IMR-90 (cell line): ENCODE data around the gene PLEKHG7. TPM values are rescaled to one million over a fixed set of nuclear protein-coding genes. Genes with fewer than 3 reads are reported as not detected.

Experiments
- ATAC-seq: fragments of 200-7000 bp; cut with Tn5 transposase; 2 replicates; pipeline ENCODE4 v1.9.1; 2020; ENCODE audit warnings: low read depth, mild to moderate bottlenecking, moderate library complexity
- BruUV-seq: library from RNA; stranded (reverse); fragments of 400-500 nt; replicated peaks from 2 replicates; lab custom pipeline; 2021; lab: Mats Ljungman, UMichigan
- CTCF ChIA-PET: fragments of 300-600 bp; formaldehyde crosslinking; extraction: SDS; loops from one replicate; lab custom pipeline; 2021; ENCODE audit warnings: antibody characterized with exemption; lab: Yijun Ruan, JAX
- POLR2A ChIA-PET: fragments of 300-600 bp; sonication (Branson Sonifier 250); formaldehyde crosslinking; loops from one replicate; lab custom pipeline; 2022; ENCODE audit warnings: antibody characterized with exemption; ENCODE audit not compliant: unreplicated experiment; lab: Charles Lee
- DNase-seq: peaks from one replicate; pipeline ENCODE4 v3.0.0; 2013
- H2AFZ ChIP-seq: replicated peaks from 2 replicates; pipeline ENCODE3; 2013; ENCODE audit warnings: low read length, mild to moderate bottlenecking; ENCODE audit not compliant: poor library complexity
- H2AK5ac ChIP-seq: 2 replicates; pipeline ENCODE4 v1.6.1; 2013; ENCODE audit warnings: low read depth, low read length, inconsistent platforms
- H2AK9ac ChIP-seq: replicated peaks from 2 replicates; pipeline ENCODE3; 2013; ENCODE audit warnings: mild to moderate bottlenecking, low read depth, low read length, moderate library complexity; ENCODE audit not compliant: poor library complexity
- H2BK120ac ChIP-seq: 2 replicates; pipeline ENCODE4 v1.6.1; 2013; ENCODE audit warnings: low read depth, low read length, inconsistent platforms
- H2BK15ac ChIP-seq: 3 replicates; pipeline ENCODE4 v1.6.1; 2013; ENCODE audit warnings: low read depth, low read length, inconsistent platforms
- H2BK20ac ChIP-seq: 2 replicates; pipeline ENCODE4 v1.6.1; 2013; ENCODE audit warnings: low read depth, mild to moderate bottlenecking, inconsistent platforms, low read length, moderate library complexity
- H2BK5ac ChIP-seq: 2 replicates; pipeline ENCODE4 v1.6.1; 2013; ENCODE audit warnings: mild to moderate bottlenecking, low read depth, low read length, inconsistent platforms; ENCODE audit not compliant: poor library complexity, severe bottlenecking
- H3K14ac ChIP-seq: replicated peaks from 2 replicates; pipeline ENCODE4 v1.6.1; 2013; ENCODE audit warnings: low read depth, low read length, inconsistent platforms
- H3K18ac ChIP-seq: 2 replicates; pipeline ENCODE4 v1.6.1; 2013; ENCODE audit warnings: low read depth, low read length, control low read depth
- H3K23ac ChIP-seq: 2 replicates; pipeline ENCODE4 v1.6.1; 2013; ENCODE audit warnings: low read depth, low read length, inconsistent platforms
- H3K27ac ChIP-seq: 2 replicates; pipeline ENCODE4 v1.5.1; 2013; ENCODE audit warnings: mild to moderate bottlenecking, control low read depth, low read length; ENCODE audit not compliant: insufficient read depth
- H3K27me3 ChIP-seq: 2 replicates; pipeline ENCODE4 v1.6.1; 2013; ENCODE audit warnings: low read length; ENCODE audit not compliant: control insufficient read depth, insufficient read depth
- H3K36me3 ChIP-seq: 2 replicates; pipeline ENCODE4 v1.6.1; 2013; ENCODE audit warnings: low read length, mixed read lengths; ENCODE audit not compliant: control insufficient read depth, insufficient read depth
- H3K4ac ChIP-seq: 2 replicates; pipeline ENCODE4 v1.6.1; 2013; ENCODE audit warnings: low read depth, low read length, inconsistent platforms
- H3K4me1 ChIP-seq: 2 replicates; pipeline ENCODE4 v1.6.1; 2013; ENCODE audit warnings: low read length, mixed read lengths; ENCODE audit not compliant: control insufficient read depth, insufficient read depth
- H3K4me2 ChIP-seq: 2 replicates; pipeline ENCODE4 v1.6.1; 2013; ENCODE audit warnings: low read depth, mild to moderate bottlenecking, control low read depth, low read length, moderate library complexity
- H3K4me3 ChIP-seq: 2 replicates; pipeline ENCODE4 v1.5.1; 2013; ENCODE audit warnings: low read depth, mild to moderate bottlenecking, control low read depth, low read length, moderate library complexity; ENCODE audit not compliant: insufficient read depth
- H3K56ac ChIP-seq: 2 replicates; pipeline ENCODE4 v1.6.1; 2013; ENCODE audit warnings: low read length, inconsistent platforms; ENCODE audit not compliant: insufficient read depth; ENCODE audit errors: extremely low read depth
- H3K79me1 ChIP-seq, 2 experiments: 2 replicates each; pipeline ENCODE4 v1.6.1; 2013; ENCODE audit warnings: low read length in 2 of 2, inconsistent platforms in 1 of 2, low read depth in 1 of 2
- H3K9ac ChIP-seq: 2 replicates; pipeline ENCODE4 v1.6.1; 2013; ENCODE audit warnings: low read depth, low read length, control low read depth
- H3K9me1 ChIP-seq: 2 replicates; pipeline ENCODE4 v1.6.1; 2013; ENCODE audit warnings: low read length, inconsistent platforms; ENCODE audit not compliant: insufficient read depth
- H3K9me3 ChIP-seq: 2 replicates; pipeline ENCODE4 v1.6.1; 2013; ENCODE audit warnings: low read length; ENCODE audit not compliant: control insufficient read depth, insufficient read depth
- H4K20me1 ChIP-seq: 2 replicates; pipeline ENCODE4 v1.6.1; 2013; ENCODE audit warnings: low read length, inconsistent platforms; ENCODE audit not compliant: insufficient read depth
- H4K5ac ChIP-seq: 2 replicates; pipeline ENCODE4 v1.6.1; 2013; ENCODE audit warnings: mild to moderate bottlenecking, low read depth, low read length, control low read depth
- H4K8ac ChIP-seq, 2 experiments: 2 replicates each; pipeline ENCODE4 v1.6.1; 2013; ENCODE audit warnings: low read depth in 2 of 2, low read length in 2 of 2, control low read depth in 1 of 2, inconsistent platforms in 1 of 2
- H4K91ac ChIP-seq: 2 replicates; pipeline ENCODE4 v1.6.1; 2013; ENCODE audit warnings: low read depth, low read length, inconsistent platforms; ENCODE audit not compliant: insufficient read depth
- BHLHE40 ChIP-seq: fragments of 150-350 bp; IDR thresholded peaks from 2 replicates; pipeline ENCODE4 v1.6.1; 2016; ENCODE audit warnings: mild to moderate bottlenecking, low read depth, low read length
- CEBPB ChIP-seq: IDR thresholded peaks from 2 replicates; pipeline ENCODE4 v1.6.1; 2012; ENCODE audit warnings: low read depth, low read length, improper control_type of control experiment
- FOS ChIP-seq: fragments of 150-350 bp; IDR thresholded peaks from 2 replicates; pipeline ENCODE4 v1.6.1; 2016; ENCODE audit warnings: low read depth, low read length
- MAFK ChIP-seq: IDR thresholded peaks from 2 replicates; pipeline ENCODE4 v1.6.1; 2012; ENCODE audit warnings: low read depth, low read length, improper control_type of control experiment
- POLR2A ChIP-seq: IDR thresholded peaks from 2 replicates; pipeline ENCODE4 v1.6.1; 2012; ENCODE audit warnings: mild to moderate bottlenecking, low read depth, low read length
- RAD21 ChIP-seq: IDR thresholded peaks from 2 replicates; pipeline ENCODE4 v1.6.1; 2012; ENCODE audit warnings: low read length, improper control_type of control experiment
- RCOR1 ChIP-seq: IDR thresholded peaks from 2 replicates; pipeline ENCODE4 v1.6.1; 2012; ENCODE audit warnings: mild to moderate bottlenecking, low read length, improper control_type of control experiment; ENCODE audit not compliant: insufficient replicate concordance
- RFX5 ChIP-seq: IDR thresholded peaks from 2 replicates; pipeline ENCODE4 v1.8.0; 2012; ENCODE audit warnings: low read depth, mild to moderate bottlenecking, low read length, moderate library complexity
- SMC3 ChIP-seq: fragments of 150-350 bp; IDR thresholded peaks from 2 replicates; pipeline ENCODE4 v1.6.1; 2016; ENCODE audit warnings: low read depth, mild to moderate bottlenecking, antibody characterized with exemption, low read length, moderate library complexity
- WGBS, 2 experiments: methylation state at CpG; one replicate each; pipeline versions ENCODE4 v1.1.5 to v1.1.7; 2013; ENCODE audit warnings: missing lambda C conversion rate in 2 of 2; ENCODE audit not compliant: insufficient read length in 1 of 2; ENCODE audit errors: extremely low coverage in 2 of 2; 5-methylcytosine and 5-hydroxymethylcytosine counted together
- dilution Hi-C: fragments of 300-500 bp; cut with HindIII; formaldehyde crosslinking; loops from one replicate; pipeline ENCODE4 v1.14.3; 2018; ENCODE audit warnings: low sequenced_read_pairs; ENCODE audit not compliant: unreplicated experiment
- in situ Hi-C: fragments of 300-500 bp; cut with MboI; formaldehyde crosslinking; loops from 3 replicates; pipeline ENCODE4 v1.14.3; 2019; ENCODE audit warnings: low sequenced_read_pairs, inconsistent platforms, mixed read lengths
- intact Hi-C: fragments of 100-400 bp; cut with micrococcal nuclease; formaldehyde crosslinking; loops from 2 replicates; pipeline ENCODE4 v1.10.0; 2022
- polyA plus RNA-seq, 3 experiments: library from polyadenylated mRNA; depleted of rRNA; stranded (reverse); fragments of >200 nt; gene quantifications; 2 replicates each; pipeline ENCODE4 v1.2.3, GENCODE V29; 2012; ENCODE audit warnings: low replicate concordance in 1 of 3
- total RNA-seq: library from RNA; depleted of rRNA; stranded (reverse); fragments of >200 nt; gene quantifications from 2 replicates; pipeline ENCODE4 v1.2.3, GENCODE V29; 2012
- TF ChIP-seq, protein P1 (sequence below): fragments of 150-350 bp; IDR thresholded peaks from 2 replicates; pipeline ENCODE4 v1.6.1; 2017; ENCODE audit warnings: mild to moderate bottlenecking, antibody characterized with exemption, low read length, low read depth

The PLEKHG7 gene
- total and polyA plus RNA-seq, 2 of the 4 experiments (the other 2 are of a cell fraction): not detected

DNA sequence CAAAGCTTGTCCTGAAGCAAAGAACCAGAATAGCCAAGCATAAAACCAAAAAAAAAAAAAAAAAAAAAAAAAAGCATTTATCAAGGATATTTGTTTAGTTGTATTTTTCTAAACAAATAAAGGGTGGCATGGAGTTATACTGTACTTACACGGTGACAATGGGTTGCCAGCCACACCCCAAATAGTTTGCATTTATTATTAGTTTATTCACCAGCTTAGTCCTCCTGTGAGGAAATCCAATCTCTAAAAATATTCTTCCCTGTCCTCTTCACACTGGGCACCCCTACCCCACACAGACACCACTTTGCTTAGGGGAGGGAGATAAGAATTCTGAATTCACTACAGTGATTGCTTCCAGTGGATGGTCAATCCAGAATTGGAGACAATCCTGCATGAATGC lies 18.9 kb downstream of the PLEKHG7 start:
- in situ Hi-C loops (no loop called here), dilution Hi-C loops (no loop called here), intact Hi-C loops (no loop called here)
- BruUV-seq: no TSS peak
- Histone ChIP-seq H2AK5ac (no peak overlapping the region), H3K36me3 (no peaks in the 10 kb centered on the region), H3K9ac (no peak overlapping the region), H2BK120ac (no peak overlapping the region), H2BK20ac (no peak overlapping the region), H3K4ac (no peak overlapping the region), H4K5ac (no peak overlapping the region), H3K4me2 (no peak overlapping the region), H3K56ac (no peak overlapping the region), H2BK15ac (no peak overlapping the region), H4K91ac (no peak overlapping the region), H3K4me1 (peaks cover 5% of the 10 kb centered on the region), H3K27me3 (no peaks in the 10 kb centered on the region), H3K27ac (no peak overlapping the region), H3K4me3 (no peak overlapping the region), H4K20me1 (no peaks in the 10 kb centered on the region), H3K9me3 (peaks cover 2% of the 10 kb centered on the region), H3K9me1 (peaks cover 3% of the 10 kb centered on the region), H3K23ac (no peak overlapping the region), H2BK5ac (no peak overlapping the region), H2AFZ (no peak overlapping the region), H2AK9ac (no peak overlapping the region), H3K79me1 (no peaks in the 10 kb centered on the region), H4K8ac (no peak overlapping the region), H3K14ac (no peak overlapping the region), H3K18ac (no peak overlapping the region)
- CTCF ChIA-PET: interaction anchor here (0.6 kb wide), 1 partner anchor 9 kb away, joined by 3 read pairs; no protein-coding TSS in a partner anchor
- ATAC-seq (no peak), DNase-seq (no peak)
- WGBS, 2 experiments: no CpG with 5 or more reads among the region's 1 CpG
- TF ChIP-seq RFX5 (no peak), SMC3 (no peak), RAD21 (no peak), RCOR1 (no peak), CEBPB (no peak), FOS (no peak), POLR2A (no peak), BHLHE40 (no peak), MAFK (no peak)
- TF ChIP-seq, protein P1, sequence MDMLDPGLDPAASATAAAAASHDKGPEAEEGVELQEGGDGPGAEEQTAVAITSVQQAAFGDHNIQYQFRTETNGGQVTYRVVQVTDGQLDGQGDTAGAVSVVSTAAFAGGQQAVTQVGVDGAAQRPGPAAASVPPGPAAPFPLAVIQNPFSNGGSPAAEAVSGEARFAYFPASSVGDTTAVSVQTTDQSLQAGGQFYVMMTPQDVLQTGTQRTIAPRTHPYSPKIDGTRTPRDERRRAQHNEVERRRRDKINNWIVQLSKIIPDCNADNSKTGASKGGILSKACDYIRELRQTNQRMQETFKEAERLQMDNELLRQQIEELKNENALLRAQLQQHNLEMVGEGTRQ: no peak
- POLR2A ChIA-PET: no interaction called here
